IPS DF 6.9 (cell line): ENCODE data around the gene ARHGAP40.

Experiments
- DNase-seq: peaks from one replicate; pipeline ENCODE4 v3.0.0-alpha.2; 2013; ENCODE audit warnings: low read depth, low spot score
- H3K27ac ChIP-seq: one replicate; pipeline ENCODE4 v1.5.1; 2013; ENCODE audit warnings: low read length, control low read depth
- H3K27me3 ChIP-seq: 2 replicates; pipeline ENCODE4 v1.6.1; 2013; ENCODE audit warnings: mild to moderate bottlenecking, low read length; ENCODE audit not compliant: control insufficient read depth, insufficient read depth
- H3K36me3 ChIP-seq: 2 replicates; pipeline ENCODE4 v1.6.1; 2013; ENCODE audit warnings: low read length; ENCODE audit not compliant: control insufficient read depth, insufficient read depth
- H3K4me1 ChIP-seq: 2 replicates; pipeline ENCODE4 v1.6.1; 2013; ENCODE audit warnings: low read length; ENCODE audit not compliant: control insufficient read depth, insufficient read depth
- H3K4me3 ChIP-seq: 2 replicates; pipeline ENCODE4 v1.5.1; 2013; ENCODE audit warnings: mild to moderate bottlenecking, low read length
- H3K9me3 ChIP-seq: 2 replicates; pipeline ENCODE4 v1.6.1; 2013; ENCODE audit warnings: low read length, inconsistent platforms; ENCODE audit not compliant: control insufficient read depth, insufficient read depth
- WGBS: extraction: QIAGEN DNeasy Blood & Tissue Kit; methylation state at CpG from one replicate; pipeline ENCODE4 v1.1.7; 2013; ENCODE audit warnings: mixed read lengths, missing lambda C conversion rate; ENCODE audit not compliant: insufficient read length, insufficient coverage; 5-methylcytosine and 5-hydroxymethylcytosine counted together

The ARHGAP40 gene

DNA sequence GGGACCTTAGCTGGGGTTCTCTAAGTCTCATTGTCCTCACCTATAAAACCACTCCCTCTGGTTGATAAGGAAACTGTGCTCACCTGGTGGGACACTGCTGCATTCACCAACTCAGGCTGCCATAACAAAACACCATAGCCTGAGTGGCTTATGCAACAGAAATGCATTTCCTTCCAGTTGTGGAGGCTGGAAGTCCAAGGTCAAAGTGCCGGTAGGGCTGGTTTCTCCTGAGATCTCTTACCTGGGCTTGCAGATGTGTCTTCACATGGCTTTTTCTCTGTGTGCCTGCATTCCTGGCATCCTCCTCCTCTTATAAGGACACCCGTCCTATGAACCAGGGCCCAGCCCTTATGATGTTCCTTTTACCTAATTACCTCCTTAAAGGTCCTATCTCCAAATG, 62.7 kb downstream of the ARHGAP40 start:
- no peak for DNase-seq
- WGBS: no CpG with 5 or more reads among the region's 2 CpGs
- Histone ChIP-seq H3K4me3 (no peak overlapping the region), H3K27me3 (no peaks in the 10 kb centered on the region), H3K36me3 (no peaks in the 10 kb centered on the region), H3K4me1 (peaks cover 1% of the 10 kb centered on the region; the same call in 1 of the 2 replicates), H3K27ac (no peak overlapping the region), H3K9me3 (no peaks in the 10 kb centered on the region)

DNA sequence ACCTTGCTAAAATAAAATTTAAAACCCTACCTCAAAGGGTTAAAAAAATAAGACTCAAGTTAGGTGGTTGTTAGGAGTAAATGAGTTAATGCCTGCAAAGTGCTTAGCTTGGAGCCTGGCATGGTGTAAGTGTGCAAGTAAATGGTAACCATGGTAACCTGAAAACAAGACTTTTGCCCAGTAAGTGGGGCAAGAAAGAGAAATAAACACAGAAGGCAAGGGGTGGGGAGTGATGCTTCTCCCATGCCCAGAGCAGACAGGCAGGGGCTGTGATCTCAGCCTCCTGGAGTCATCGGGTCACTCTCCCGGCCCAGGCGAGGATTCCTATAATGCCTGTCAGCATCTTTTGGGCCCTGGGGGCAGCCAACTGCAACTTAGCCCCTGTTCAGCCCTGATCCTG, 63.5 kb downstream of the ARHGAP40 start:
- DNase-seq: no peak
- H3K36me3 ChIP-seq: no peaks in the 10 kb centered on the region
- no peak overlapping the region for H3K27ac ChIP-seq
- no CpG with 5 or more reads among the region's 3 CpGs for WGBS
- H3K4me1 ChIP-seq: peaks cover 1% of the 10 kb centered on the region; the same call in 1 of the 2 replicates
- H3K9me3 ChIP-seq: no peaks in the 10 kb centered on the region
- H3K4me3 ChIP-seq: no peak overlapping the region
- H3K27me3 ChIP-seq: no peaks in the 10 kb centered on the region

DNA sequence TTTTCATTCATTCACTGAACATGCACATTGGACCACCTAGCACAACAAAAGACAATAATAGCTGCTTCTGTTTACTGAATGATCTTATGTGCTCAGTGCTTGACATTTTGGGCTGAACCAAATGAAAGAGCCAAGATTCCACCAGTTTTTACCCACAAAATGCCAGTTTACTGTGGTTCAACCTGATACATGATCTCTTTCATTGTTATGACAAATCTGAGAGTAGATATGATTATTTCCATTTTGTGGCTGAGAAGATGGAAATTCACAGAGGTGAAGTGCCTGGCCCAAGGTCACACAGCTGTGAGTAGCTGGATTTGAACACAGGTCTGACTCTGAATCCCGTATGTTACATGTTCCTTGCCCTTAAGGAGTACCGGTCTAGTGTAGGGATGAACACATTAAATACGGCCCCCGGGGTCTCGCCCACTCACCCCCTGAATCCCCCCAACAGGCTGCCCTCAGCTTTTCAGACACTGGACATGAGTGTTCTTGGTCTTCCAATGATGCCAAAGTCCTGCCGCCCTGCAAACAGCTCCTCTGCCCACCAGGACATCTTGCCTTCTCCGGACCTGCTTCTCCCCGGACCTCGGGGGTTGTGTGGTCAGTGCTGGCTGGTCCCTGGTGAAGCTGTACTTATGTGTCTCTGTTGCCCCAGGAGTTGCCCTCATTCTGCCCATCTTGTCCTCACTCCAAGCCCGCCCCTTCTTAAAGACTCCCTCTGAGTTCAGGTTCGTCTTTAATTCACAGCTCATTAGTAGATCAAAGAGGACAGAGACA, 64.1 kb downstream of the ARHGAP40 start:
- no peak for DNase-seq
- no peaks in the 10 kb centered on the region for H3K9me3 ChIP-seq
- H3K27me3 ChIP-seq: no peaks in the 10 kb centered on the region
- no peak overlapping the region for H3K27ac ChIP-seq
- peaks cover 1% of the 10 kb centered on the region; the same call in 1 of the 2 replicates for H3K4me1 ChIP-seq
- no peak overlapping the region for H3K4me3 ChIP-seq
- no CpG with 5 or more reads among the region's 11 CpGs for WGBS
- no peaks in the 10 kb centered on the region for H3K36me3 ChIP-seq

DNA sequence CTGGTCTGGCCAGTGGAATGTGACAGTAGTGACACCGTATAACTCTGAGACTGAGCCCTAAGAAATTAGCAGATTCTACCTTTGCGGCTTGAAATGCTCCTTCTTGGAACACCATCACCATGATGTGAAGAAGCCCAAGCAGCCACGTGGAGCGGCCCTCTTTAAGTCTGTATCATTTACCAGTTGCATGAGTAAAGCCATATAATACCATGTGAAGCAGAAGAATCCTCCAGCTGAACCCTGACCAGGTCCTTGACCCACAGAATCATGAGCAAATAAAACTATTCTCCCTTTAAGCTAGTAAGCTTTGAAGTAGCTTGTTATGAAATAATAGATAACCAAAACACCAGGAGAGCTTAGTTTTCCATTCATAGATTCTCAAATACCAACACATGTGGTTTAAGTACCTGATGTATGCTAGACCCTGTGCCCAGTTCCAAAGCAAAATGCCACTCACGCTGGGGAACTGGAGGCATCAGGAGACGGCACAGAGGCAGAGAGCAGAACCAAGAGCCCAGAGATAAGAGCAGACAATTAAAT, 65.9 kb downstream of the ARHGAP40 start:
- Histone ChIP-seq H3K27me3 (no peaks in the 10 kb centered on the region), H3K4me1 (peaks cover 4% of the 10 kb centered on the region), H3K4me3 (no peak overlapping the region), H3K27ac (no peak overlapping the region), H3K36me3 (no peaks in the 10 kb centered on the region), H3K9me3 (no peaks in the 10 kb centered on the region)
- DNase-seq: no peak
- no CpG with 5 or more reads among the region's 6 CpGs for WGBS

DNA sequence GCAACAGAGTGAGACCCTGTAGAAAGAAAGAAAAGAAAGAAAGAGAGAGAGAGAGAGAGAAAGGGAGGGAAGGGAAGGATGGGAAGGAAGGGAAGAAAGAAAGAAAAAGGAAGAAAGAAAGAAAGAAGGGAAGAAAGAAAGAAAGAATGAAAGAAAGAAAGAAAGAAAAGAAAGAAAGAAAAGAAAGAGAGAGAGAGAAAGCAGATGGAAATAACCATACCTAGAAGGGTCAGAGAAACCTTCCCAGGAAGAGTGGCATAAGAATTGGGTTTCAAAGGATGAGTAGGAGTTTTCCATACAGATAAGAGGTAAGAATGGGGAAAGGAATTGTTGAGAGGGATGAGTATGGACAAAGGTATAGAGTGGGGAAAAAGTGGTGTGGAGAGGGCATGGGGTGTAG, 68.1 kb downstream of the ARHGAP40 start:
- H3K9me3 ChIP-seq: no peaks in the 10 kb centered on the region
- H3K27me3 ChIP-seq: no peaks in the 10 kb centered on the region
- H3K4me1 ChIP-seq: peaks cover 4% of the 10 kb centered on the region

DNA sequence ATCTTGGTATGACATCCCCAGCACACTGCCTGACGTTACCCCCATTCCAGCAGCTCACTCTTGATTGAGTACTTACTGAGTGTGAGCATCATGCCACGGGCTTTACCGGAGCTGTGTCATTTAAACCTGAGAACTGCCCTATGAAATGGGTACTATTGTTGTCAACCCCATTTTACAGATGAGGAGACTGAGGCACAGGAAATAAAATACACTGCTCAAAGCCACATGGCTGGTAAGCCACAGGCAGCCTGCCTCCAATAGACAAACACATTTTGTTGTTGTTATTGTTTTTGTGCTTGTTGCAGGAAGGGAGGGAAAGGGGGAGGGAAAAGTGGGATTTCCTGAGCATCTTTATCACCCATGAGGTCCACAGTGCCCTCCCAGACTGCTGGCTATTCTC, 69.2 kb downstream of the ARHGAP40 start:
- Histone ChIP-seq H3K4me1 (peaks cover 7% of the 10 kb centered on the region), H3K36me3 (no peaks in the 10 kb centered on the region), H3K4me3 (no peak overlapping the region), H3K27me3 (no peaks in the 10 kb centered on the region), H3K27ac (no peak overlapping the region), H3K9me3 (no peaks in the 10 kb centered on the region)
- no peak for DNase-seq
- no CpG with 5 or more reads among the region's 3 CpGs for WGBS

More for the DNA sequence above, 68.1 kb downstream of the ARHGAP40 start:
- no peak overlapping the region for H3K27ac ChIP-seq
- DNase-seq: no peak
- no peaks in the 10 kb centered on the region for H3K36me3 ChIP-seq
- no peak overlapping the region for H3K4me3 ChIP-seq

DNA sequence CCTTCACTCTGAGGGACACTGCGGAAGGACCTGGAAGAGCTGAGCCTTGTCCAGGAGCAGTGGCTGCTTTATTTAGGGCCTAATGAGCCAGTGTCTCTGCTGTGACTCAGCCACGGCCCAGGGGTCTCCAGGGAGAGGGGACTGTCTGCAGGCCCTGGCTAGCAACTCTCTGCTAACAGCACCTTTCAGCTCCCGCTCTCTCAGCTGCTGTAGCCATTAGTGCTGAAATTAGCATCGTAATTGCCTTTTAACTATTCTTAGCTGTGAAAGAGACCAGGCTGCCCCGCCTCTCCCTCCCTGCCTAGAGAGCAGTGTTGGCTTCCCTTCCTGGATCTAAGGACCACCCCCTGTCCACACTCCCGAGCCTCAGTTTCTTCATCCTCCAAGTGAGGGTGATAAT, 69.6 kb downstream of the ARHGAP40 start:
- no peak for DNase-seq

DNA sequence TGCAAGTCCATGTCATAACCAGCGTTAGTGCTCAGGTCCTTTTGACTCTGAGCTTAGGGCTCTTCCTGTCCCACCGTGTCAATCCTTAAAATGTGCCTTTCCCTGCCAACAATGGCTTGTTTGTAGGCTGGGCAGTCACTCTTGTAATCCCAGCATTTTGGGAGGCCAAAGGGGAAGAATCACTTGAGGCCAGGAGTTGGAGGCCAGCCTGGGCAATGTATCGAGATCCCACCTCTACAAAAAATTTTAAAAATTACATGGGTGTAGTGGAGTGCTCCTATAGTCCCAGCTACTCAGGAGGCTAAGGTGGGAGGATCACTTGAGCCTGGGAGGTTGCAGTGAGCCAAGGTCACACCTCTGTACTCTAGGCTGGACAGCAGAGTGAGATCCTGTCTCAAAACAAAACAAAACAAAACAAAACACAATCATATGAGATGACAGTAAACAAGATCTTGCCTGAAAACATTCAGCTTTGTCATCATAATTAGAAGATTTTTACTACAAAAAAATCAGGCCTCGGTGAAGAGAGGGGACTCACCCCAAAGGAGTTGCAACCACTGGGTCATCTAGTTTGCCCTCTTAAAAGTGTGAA, 70.2 kb downstream of the ARHGAP40 start:
- Histone ChIP-seq H3K4me3 (no peak overlapping the region), H3K27me3 (no peaks in the 10 kb centered on the region), H3K4me1 (peaks cover 6% of the 10 kb centered on the region; the same call in 1 of the 2 replicates), H3K9me3 (no peaks in the 10 kb centered on the region), H3K36me3 (no peaks in the 10 kb centered on the region), H3K27ac (no peak overlapping the region)
- WGBS: no CpG with 5 or more reads among the region's 4 CpGs
- no peak for DNase-seq

More for the DNA sequence above, 69.6 kb downstream of the ARHGAP40 start:
- Histone ChIP-seq H3K36me3 (no peaks in the 10 kb centered on the region), H3K4me3 (no peak overlapping the region), H3K27me3 (no peaks in the 10 kb centered on the region), H3K9me3 (no peaks in the 10 kb centered on the region), H3K27ac (no peak overlapping the region), H3K4me1 (peaks cover 6% of the 10 kb centered on the region; the same call in 1 of the 2 replicates)
- WGBS: no CpG with 5 or more reads among the region's 6 CpGs

DNA sequence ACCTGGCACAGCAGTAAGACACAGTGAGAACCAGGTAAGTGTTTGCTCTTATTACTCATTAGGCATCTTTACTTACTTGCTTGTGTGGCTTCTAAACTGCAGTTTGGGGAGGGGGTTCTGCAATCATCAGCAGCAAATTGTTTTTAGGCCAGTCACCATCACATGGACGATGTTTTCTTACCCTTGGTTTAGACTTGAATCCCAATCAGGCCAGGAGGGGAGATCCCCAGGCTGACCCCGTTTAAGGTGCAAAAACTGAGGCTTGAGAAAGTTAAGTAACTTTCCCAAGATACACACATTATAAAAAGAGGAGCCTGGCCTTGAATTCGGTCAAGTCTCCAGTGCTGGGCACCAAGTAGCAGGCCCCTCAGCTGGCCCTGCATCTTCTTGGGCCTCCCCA, 70.9 kb downstream of the ARHGAP40 start:
- DNase-seq: no peak
- H3K36me3 ChIP-seq: no peaks in the 10 kb centered on the region
- WGBS: no CpG with 5 or more reads among the region's 3 CpGs
- H3K27me3 ChIP-seq: no peaks in the 10 kb centered on the region
- no peaks in the 10 kb centered on the region for H3K9me3 ChIP-seq
- peaks cover 6% of the 10 kb centered on the region; the same call in 1 of the 2 replicates for H3K4me1 ChIP-seq
- no peak overlapping the region for H3K27ac ChIP-seq
- no peak overlapping the region for H3K4me3 ChIP-seq

DNA sequence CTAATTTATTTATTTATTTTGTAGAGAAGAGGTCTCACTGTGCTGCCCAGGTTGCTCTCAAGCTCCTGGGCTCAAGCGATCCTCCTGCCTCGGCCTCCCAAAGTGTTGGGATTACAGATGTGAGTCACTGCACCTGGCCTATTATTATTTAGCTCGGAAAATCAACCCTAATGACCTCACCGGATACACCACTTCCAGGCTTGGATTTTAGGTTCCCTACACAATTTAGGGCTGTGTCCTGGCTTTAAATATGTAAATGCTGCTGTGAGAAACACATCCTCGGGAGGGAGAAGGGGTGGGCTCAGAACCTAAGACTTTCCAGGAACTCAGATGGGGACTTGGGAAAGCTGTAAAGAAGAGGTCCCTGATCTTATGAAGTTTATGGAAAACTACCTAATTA, 71.7 kb downstream of the ARHGAP40 start:
- Histone ChIP-seq H3K27ac (no peak overlapping the region), H3K4me1 (peaks cover 6% of the 10 kb centered on the region; the same call in 1 of the 2 replicates), H3K36me3 (no peaks in the 10 kb centered on the region), H3K9me3 (no peaks in the 10 kb centered on the region), H3K4me3 (no peak overlapping the region; the same call in 1 of the 2 replicates), H3K27me3 (no peaks in the 10 kb centered on the region)
- WGBS: no CpG with 5 or more reads among the region's 5 CpGs
- DNase-seq: no peak
